Right atrium auricular region (tissue), 2 donors: ENCODE results near the gene SUCLA2. TPM values are rescaled to one million over a fixed set of nuclear protein-coding genes. Genes with fewer than 3 reads are reported as not detected.

Source experiments
- DNase-seq: peaks from one replicate; pipeline ENCODE4 v3.0.0-alpha.2; 2019; ENCODE audit warnings: low spot score
- H3K27ac ChIP-seq, 2 donors: fragments of 200-600 bp; sonication (generic); 1 replicate in 1 of 2; 2 replicates in 1 of 2; pipeline ENCODE4 v1.5.1; 2016 to 2019
- H3K27me3 ChIP-seq, 2 donors: fragments of 200-600 bp; sonication (generic); one replicate each; pipeline versions ENCODE4 v1.5.1 to v1.6.0; 2017 to 2019
- H3K36me3 ChIP-seq: fragments of 200-600 bp; sonication (generic); one replicate; pipeline ENCODE4 v1.5.1; 2016
- H3K4me1 ChIP-seq, 2 donors: fragments of 200-600 bp; sonication (generic); one replicate each; pipeline versions ENCODE4 v1.5.1 to v1.6.0; 2017 to 2019
- H3K4me3 ChIP-seq, 2 donors: fragments of 200-600 bp; sonication (generic); 1 replicate in 1 of 2; 2 replicates in 1 of 2; pipeline ENCODE4 v1.5.1; 2017 to 2019; ENCODE audit warnings: mild to moderate bottlenecking in 1 of 2, moderate library complexity in 1 of 2
- H3K9me3 ChIP-seq, 2 donors: fragments of 200-600 bp; sonication (generic); one replicate each; pipeline ENCODE4 v1.5.1; 2019
- CTCF ChIP-seq, 2 donors: fragments of 200-600 bp; sonication (generic); IDR thresholded peaks; one replicate each; pipeline ENCODE4 v1.5.1; 2019; ENCODE audit warnings: antibody characterized with exemption in 2 of 2
- total RNA-seq, 2 donors: library from RNA; depleted of rRNA; stranded (reverse); fragments of >200 nt; gene quantifications; one replicate each; pipeline ENCODE4 v1.1.0, GENCODE V29; 2016

The SUCLA2 gene
- total RNA-seq, 2 donors from 2014 or later: 50.3 to 98.3 TPM

DNA sequence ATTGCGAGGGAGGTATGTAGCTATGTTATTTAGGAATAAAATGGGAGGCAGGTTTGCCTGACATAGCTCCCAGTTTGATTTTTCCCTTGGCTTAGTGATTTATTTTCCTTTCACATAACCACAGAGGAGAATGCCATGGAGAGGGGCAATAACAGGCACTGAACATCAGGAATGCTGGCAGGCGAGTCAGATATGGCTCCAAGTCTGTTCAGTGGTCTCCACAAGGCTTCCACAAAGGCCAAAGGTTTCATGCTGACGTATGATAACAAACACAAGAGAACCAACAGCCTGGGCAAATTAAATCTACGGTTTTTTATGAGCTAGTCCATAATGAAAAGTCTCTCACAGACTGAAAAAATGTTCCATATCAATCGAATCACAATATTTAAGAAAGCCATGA is 66.7 kb downstream of the SUCLA2 start:
- no peaks in the 10 kb centered on the region for H3K36me3 ChIP-seq
- no peaks in the 10 kb centered on the region for H3K9me3 ChIP-seq
- H3K27me3 ChIP-seq: no peaks in the 10 kb centered on the region
- H3K4me3 ChIP-seq: no peak overlapping the region
- no peak for DNase-seq
- H3K27ac ChIP-seq: no peak overlapping the region
- no peak for TF ChIP-seq CTCF (IDR thresholded peaks at IDR 0.05)
- H3K4me1 ChIP-seq: no peaks in the 10 kb centered on the region

DNA sequence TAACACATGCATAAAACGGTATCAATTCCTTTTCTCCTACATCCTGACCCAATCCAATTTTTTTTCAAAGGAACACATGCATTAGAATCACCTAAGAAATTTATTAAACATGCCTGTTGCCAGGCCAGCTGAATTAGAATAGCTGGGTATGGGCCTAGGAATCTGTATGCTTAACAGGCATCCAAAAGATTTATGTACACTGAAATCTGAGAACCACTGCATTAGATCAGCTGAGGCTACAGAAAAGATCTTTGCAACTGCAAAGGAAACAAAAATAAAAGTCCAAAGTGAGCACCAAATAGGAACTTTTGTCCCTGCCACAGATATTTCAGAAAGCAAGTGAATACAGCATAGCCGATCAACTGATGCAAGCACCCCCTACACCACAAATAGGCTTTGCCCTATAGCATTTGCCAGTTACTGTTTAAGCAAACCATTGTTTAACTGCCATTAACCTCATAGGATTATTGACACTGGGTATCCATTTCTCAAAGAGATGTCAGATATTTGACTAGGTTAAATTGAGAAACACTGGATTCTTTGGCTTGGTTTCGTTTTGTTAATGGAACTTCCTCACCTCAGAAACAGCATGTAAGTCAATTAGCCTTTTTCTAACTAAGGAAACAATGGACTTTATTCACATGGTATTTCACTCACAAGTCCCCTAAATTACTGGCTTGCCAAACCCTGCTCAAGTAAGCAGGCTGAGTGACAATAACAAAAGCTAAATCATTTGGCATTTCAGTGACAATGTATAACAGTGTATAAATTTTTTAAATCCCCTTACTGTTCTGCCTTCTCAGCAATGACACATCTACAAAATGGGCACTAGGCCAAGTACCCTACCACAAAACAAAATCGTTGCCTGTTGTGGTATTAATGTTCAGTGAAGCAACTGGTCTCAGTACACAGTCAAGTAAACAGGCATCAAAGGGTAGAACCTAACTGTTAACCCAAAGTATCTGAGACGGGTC is 67.8 kb downstream of the SUCLA2 start:
- no peak for TF ChIP-seq CTCF (IDR thresholded peaks at IDR 0.05)
- H3K4me1 ChIP-seq: no peaks in the 10 kb centered on the region
- no peak overlapping the region for H3K27ac ChIP-seq
- no peaks in the 10 kb centered on the region for H3K36me3 ChIP-seq
- H3K4me3 ChIP-seq: no peak overlapping the region
- DNase-seq: no peak
- no peaks in the 10 kb centered on the region for H3K9me3 ChIP-seq
- no peaks in the 10 kb centered on the region for H3K27me3 ChIP-seq

DNA sequence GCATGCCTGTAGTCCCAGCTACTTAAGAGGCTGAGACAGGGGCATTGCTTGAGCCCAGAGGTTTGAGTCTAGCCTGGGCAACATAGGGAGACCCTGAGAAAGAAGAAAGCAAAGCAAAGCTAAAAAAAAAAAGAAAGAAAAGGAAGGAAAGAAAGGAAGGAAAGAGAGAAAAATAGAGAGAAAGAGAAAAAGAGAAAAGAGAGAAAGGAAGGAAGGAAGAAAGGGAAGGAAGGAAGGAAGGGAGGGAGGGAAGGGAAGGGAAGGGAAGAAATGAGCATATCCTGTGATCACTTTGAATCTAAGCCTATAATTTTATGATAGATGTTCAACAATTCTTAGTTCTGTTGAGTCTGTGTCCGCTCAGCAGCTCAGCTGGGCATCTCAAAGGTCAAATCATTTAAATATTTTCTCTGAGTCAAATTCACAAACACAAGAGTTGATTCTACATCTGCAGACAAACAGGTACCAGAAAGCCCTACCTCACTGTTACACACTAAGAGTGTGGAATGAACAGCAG is 70.4 kb downstream of the SUCLA2 start:
- no peaks in the 10 kb centered on the region for H3K4me1 ChIP-seq
- no peak overlapping the region for H3K4me3 ChIP-seq

GRCh38 chr13:47929156-47929555 is 71.9 kb downstream of the SUCLA2 start:
- no peaks in the 10 kb centered on the region for H3K4me1 ChIP-seq

More for the DNA sequence above, 70.4 kb downstream of the SUCLA2 start:
- Histone ChIP-seq H3K27ac (no peak overlapping the region), H3K9me3 (no peaks in the 10 kb centered on the region), H3K36me3 (no peaks in the 10 kb centered on the region), H3K27me3 (no peaks in the 10 kb centered on the region)
- no peak for DNase-seq
- TF ChIP-seq CTCF (IDR thresholded peaks at IDR 0.05): no peak

DNA sequence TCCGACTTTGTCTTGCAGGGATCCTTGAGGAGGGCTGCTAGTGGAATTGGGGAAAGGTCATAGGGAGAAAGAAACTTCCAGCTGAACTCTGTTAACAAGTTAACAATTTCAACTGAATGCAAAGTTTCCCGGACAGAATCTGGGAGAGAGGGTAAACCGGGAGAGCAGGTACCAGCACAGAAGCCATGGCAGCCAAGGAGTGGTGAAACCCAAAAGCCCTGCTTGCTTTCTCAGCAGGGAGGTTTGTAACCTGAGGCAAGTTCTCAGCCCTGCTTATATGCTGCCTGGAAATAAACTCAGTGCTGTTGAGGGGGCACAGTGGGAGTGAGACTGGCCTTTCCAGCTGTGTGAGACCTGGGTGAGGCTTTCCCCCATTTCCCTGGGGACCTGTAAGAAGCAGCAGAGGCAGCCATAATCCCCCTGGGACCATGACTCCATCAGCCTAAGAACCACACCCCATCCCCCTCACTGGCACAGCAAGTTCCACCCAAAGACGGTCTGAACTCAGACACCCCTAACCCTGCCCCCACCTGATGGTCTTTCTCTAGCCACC is 84.0 kb downstream of the SUCLA2 start:
- Histone ChIP-seq H3K27me3 (no peaks in the 10 kb centered on the region), H3K36me3 (no peaks in the 10 kb centered on the region), H3K4me1 (no peaks in the 10 kb centered on the region), H3K9me3 (peaks cover 0 to 14% of the 10 kb centered on the region in 2 donors), H3K27ac (no peak overlapping the region), H3K4me3 (no peak overlapping the region)
- DNase-seq: no peak
- TF ChIP-seq CTCF (IDR thresholded peaks at IDR 0.05): no peak

More at GRCh38 chr13:47929156-47929555, 71.9 kb downstream of the SUCLA2 start:
- H3K36me3 ChIP-seq: no peaks in the 10 kb centered on the region
- H3K27ac ChIP-seq: no peak overlapping the region
- H3K4me3 ChIP-seq: no peak overlapping the region
- no peak for TF ChIP-seq CTCF (IDR thresholded peaks at IDR 0.05)
- no peaks in the 10 kb centered on the region for H3K9me3 ChIP-seq
- H3K27me3 ChIP-seq: no peaks in the 10 kb centered on the region
- no peak for DNase-seq
